HepG2 (cell line): ENCODE measurements around the gene BIRC5. TPM values are rescaled to one million over a fixed set of nuclear protein-coding genes. Genes with fewer than 3 reads are reported as not detected.

Experiments
- DMTF1 ChIP-seq: sonication (generic); formaldehyde crosslinking; IDR thresholded peaks from 2 replicates; pipeline ENCODE4 v1.4.0; 2020; ENCODE audit warnings: mild to moderate bottlenecking, missing genetic modification reagents
- HDAC1 ChIP-seq: sonication (generic); formaldehyde crosslinking; IDR thresholded peaks from 2 replicates; pipeline ENCODE4 v1.5.1; 2020; ENCODE audit warnings: mild to moderate bottlenecking, missing genetic modification reagents
- HNRNPH1 ChIP-seq: fragments of 200-400 bp; formaldehyde crosslinking; optimal IDR thresholded peaks from 2 replicates; pipeline ENCODE3; 2017; ENCODE audit warnings: mild to moderate bottlenecking, low read depth, low read length
- IRF9 ChIP-seq: sonication (generic); formaldehyde crosslinking; IDR thresholded peaks from 2 replicates; pipeline ENCODE4 v1.8.0; 2022; ENCODE audit warnings: missing genetic modification reagents, mild to moderate bottlenecking, borderline replicate concordance
- KDM4B ChIP-seq: sonication (generic); formaldehyde crosslinking; IDR thresholded peaks from 2 replicates; pipeline ENCODE4 v1.4.0; 2020; ENCODE audit warnings: missing genetic modification reagents
- MED1 ChIP-seq: sonication (generic); formaldehyde crosslinking; IDR thresholded peaks from 2 replicates; pipeline ENCODE4 v1.4.0; 2020; ENCODE audit warnings: missing genetic modification reagents
- POGK ChIP-seq: sonication (generic); formaldehyde crosslinking; conservative IDR thresholded peaks from 2 replicates; pipeline ENCODE4 v1.8.0; 2022; ENCODE audit warnings: mild to moderate bottlenecking, moderate library complexity, missing genetic modification reagents
- RAD21 ChIP-seq: fragments of 450-650 bp; formaldehyde crosslinking; IDR thresholded peaks from 2 replicates; pipeline ENCODE4 v1.5.0; 2020; ENCODE audit warnings: mild to moderate bottlenecking
- TARDBP ChIP-seq: sonication (generic); formaldehyde crosslinking; IDR thresholded peaks from 2 replicates; pipeline ENCODE4 v1.8.0; 2022; ENCODE audit warnings: mild to moderate bottlenecking, missing genetic modification reagents
- ZNF34 ChIP-seq: sonication (generic); formaldehyde crosslinking; IDR thresholded peaks from 2 replicates; pipeline ENCODE4 v1.4.0; 2020; ENCODE audit warnings: mild to moderate bottlenecking, missing genetic modification reagents, borderline replicate concordance
- ZNF431 ChIP-seq: sonication (generic); formaldehyde crosslinking; IDR thresholded peaks from 2 replicates; pipeline ENCODE4 v1.9.0; 2022; ENCODE audit warnings: missing genetic modification reagents, low read depth, mild to moderate bottlenecking, borderline replicate concordance
- ZNF710 ChIP-seq: sonication (generic); formaldehyde crosslinking; IDR thresholded peaks from 2 replicates; pipeline ENCODE4 v1.5.0; 2020; ENCODE audit warnings: mild to moderate bottlenecking, missing genetic modification reagents, borderline replicate concordance
- ZNF773 ChIP-seq: sonication (generic); formaldehyde crosslinking; IDR thresholded peaks from 2 replicates; pipeline ENCODE4 v1.4.0; 2020; ENCODE audit warnings: missing genetic modification reagents, borderline replicate concordance
- ZNF878 ChIP-seq: sonication (generic); formaldehyde crosslinking; IDR thresholded peaks from 2 replicates; pipeline ENCODE4 v1.8.1; 2023; ENCODE audit warnings: mild to moderate bottlenecking, missing genetic modification reagents, moderate library complexity
- polyA plus RNA-seq, 8 experiments: library from polyadenylated mRNA; depleted of rRNA in 3 of 8; stranded (reverse) in 7 of 8; unstranded in 1 of 8; fragments of >200 nt; fragmentation: Illumina TruSeq in 4 of 8; extraction: Trizol in 4 of 8; gene quantifications; 2 replicates each; pipeline versions ENCODE4 v1.2.1 to v1.2.3, GENCODE V29; 2011 to 2016; ENCODE audit warnings: low read depth in 4 of 8, missing spikeins in 1 of 8, mixed read lengths in 1 of 8; ENCODE audit not compliant: insufficient read depth in 1 of 8
- total RNA-seq, 5 experiments: library from RNA; depleted of rRNA; stranded (reverse); fragments of >200 nt; fragmentation: Illumina TruSeq; extraction: Trizol; gene quantifications; 2 replicates each; pipeline ENCODE4 v1.2.3, GENCODE V29; 2016; ENCODE audit warnings: low read depth in 1 of 5
- TF ChIP-seq, protein P1 (sequence below): sonication (generic); formaldehyde crosslinking; IDR thresholded peaks from 2 replicates; pipeline ENCODE4 v1.4.0; 2020; ENCODE audit warnings: missing genetic modification reagents, mild to moderate bottlenecking, borderline replicate concordance

Gene BIRC5
- total and polyA plus RNA-seq, 2 of the 13 experiments (the other 11 are each of a cell fraction or from before 2014, with no cell fraction given), result 30.3 to 135 TPM

DNA sequence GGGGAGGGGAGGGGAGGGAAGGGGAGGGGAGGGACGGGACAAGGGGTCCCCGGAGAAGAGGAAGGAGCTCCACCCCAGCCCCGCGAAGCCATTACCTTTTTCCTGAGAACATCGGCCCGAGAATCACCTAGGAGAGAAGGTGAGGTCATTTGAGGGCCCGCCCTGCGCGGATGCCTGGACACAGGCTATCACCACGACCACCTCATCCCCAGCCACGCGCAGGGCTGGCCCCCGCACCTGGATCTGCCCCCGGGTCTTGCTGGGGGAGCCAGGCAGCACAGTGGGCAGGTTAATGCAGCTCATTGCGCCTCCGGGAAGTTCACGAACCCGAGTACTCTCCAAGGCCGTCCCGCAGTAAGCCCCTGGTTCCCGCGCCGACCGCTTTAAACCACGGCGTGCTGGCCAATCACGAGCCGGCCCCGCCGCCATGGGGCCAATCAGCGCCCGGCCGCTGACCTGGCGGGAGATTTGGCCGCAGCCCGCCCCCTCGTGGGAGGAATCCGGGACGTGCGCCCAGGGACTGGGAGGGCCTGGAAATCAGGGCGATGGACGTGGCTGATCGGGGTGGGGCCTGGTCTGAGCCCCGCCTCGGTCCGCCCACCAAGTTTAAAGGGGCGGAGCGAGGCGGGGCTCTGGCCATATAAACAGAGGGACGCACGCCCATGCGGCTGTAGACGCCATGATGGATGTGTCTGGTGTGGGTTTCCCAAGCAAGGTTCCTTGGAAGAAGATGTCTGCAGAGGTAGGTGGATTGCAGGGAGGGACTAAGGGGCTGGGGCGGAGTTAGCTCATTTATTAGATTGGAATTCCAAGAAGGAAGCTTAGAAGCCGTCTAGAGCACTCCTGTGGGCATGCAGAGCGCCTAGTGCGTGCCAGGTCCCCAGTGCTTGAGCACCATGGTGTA is 27.1 kb upstream of the BIRC5 start, which contains the start of the genes AFMID and TK1 (continued):
- TF ChIP-seq HDAC1 (CRISPR knock-in tag) (peak; percentile 92), ZNF431 (CRISPR knock-in tag) (peak; percentile 99; the same call in 1 of the 2 replicates), POGK (CRISPR knock-in tag) (peak; percentile 100), ZNF34 (CRISPR knock-in tag) (no peak; the same call in 1 of the 2 replicates), KDM4B (CRISPR knock-in tag) (peak; percentile 91; the same call in 1 of the 2 replicates), ZNF878 (CRISPR knock-in tag) (peak; percentile 100), HNRNPH1 (no peak), DMTF1 (CRISPR knock-in tag) (no peak), MED1 (CRISPR knock-in tag) (peak; percentile 87), ZNF773 (peak; percentile 40; the same call in 1 of the 2 replicates), IRF9 (peak; percentile 64; the same call in 1 of the 2 replicates), RAD21 (peak; percentile 77), ZNF710 (CRISPR knock-in tag) (peak; percentile 74), TARDBP (CRISPR knock-in tag) (peak; percentile 98)
- TF ChIP-seq, protein P1, sequence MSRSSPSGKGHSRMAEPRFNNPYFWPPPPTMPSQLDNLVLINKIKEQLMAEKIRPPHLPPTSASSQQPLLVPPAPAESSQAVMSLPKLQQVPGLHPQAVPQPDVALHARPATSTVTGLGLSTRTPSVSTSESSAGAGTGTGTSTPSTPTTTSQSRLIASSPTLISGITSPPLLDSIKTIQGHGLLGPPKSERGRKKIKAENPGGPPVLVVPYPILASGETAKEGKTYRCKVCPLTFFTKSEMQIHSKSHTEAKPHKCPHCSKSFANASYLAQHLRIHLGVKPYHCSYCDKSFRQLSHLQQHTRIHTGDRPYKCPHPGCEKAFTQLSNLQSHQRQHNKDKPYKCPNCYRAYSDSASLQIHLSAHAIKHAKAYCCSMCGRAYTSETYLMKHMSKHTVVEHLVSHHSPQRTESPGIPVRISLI (CRISPR knock-in tag), result no peak
